Activated CD4-positive, alpha-beta T cell treated with anti-CD3 and anti-CD28 coated beads, Interleukin-2, amount 50 U/mL, for 16 hours (primary cell): ENCODE data around the gene AARS1.
"Not testable (repeated sequence)": the region's sequence is repeated elsewhere in the genome, so short reads cannot be mapped to it uniquely, and the experiment has no call there.

Source experiments
- DNase-seq: peaks from one replicate; pipeline ENCODE4 v3.0.0-alpha.2; 2020

The AARS1 gene

GRCh38 chr16:70270176-70270575 lies 19.1 kb downstream of the AARS1 start:
- no peak for DNase-seq

- no peak for DNase-seq
Measured at GRCh38 chr16:70269471-70269870, 19.8 kb downstream of the AARS1 start.

- DNase-seq, result not testable (repeated sequence)
Measured at GRCh38 chr16:70267922-70268321, 21.4 kb downstream of the AARS1 start.

- DNase-seq, result no peak
Measured at GRCh38 chr16:70267516-70267915, 21.8 kb downstream of the AARS1 start.

GRCh38 chr16:70259903-70260302 lies 29.4 kb downstream of the AARS1 start:
- not testable (repeated sequence) for DNase-seq

- DNase-seq, result no peak
Measured at GRCh38 chr16:70258946-70259345, 30.4 kb downstream of the AARS1 start.

GRCh38 chr16:70258065-70258464 lies 31.2 kb downstream of the AARS1 start:
- DNase-seq, result no peak

GRCh38 chr16:70257391-70257790 lies 31.9 kb downstream of the AARS1 start:
- no peak for DNase-seq

GRCh38 chr16:70255574-70255973 lies 33.7 kb downstream of the AARS1 start:
- no peak for DNase-seq

GRCh38 chr16:70254965-70255286 lies 34.4 kb downstream of the AARS1 start:
- no peak for DNase-seq

- DNase-seq, result no peak
Measured at GRCh38 chr16:70254180-70254964, 34.9 kb downstream of the AARS1 start.

GRCh38 chr16:70253291-70254106 lies 35.8 kb downstream of the AARS1 start:
- DNase-seq, result peak; percentile 39

GRCh38 chr16:70252355-70252988 lies 36.8 kb downstream of the AARS1 start:
- DNase-seq, result peak; percentile 18

- peak; percentile 97 for DNase-seq
Measured at GRCh38 chr16:70251629-70252354, 37.5 kb downstream of the AARS1 start, which contains the start of gene EXOSC6. Gene EXOSC6, minus strand, starts transcription at chr16:70251940. Its CDS starts 40 bp downstream, at chr16:70251900.

GRCh38 chr16:70250748-70251628 lies 38.3 kb downstream of the AARS1 start:
- DNase-seq, result peak; percentile 38

GRCh38 chr16:70249697-70250096 lies 39.6 kb downstream of the AARS1 start:
- not testable (repeated sequence) for DNase-seq

- DNase-seq, result not testable (repeated sequence)
Measured at GRCh38 chr16:70238773-70239172, 50.5 kb downstream of the AARS1 start.

- not testable (repeated sequence) for DNase-seq
Measured at GRCh38 chr16:70231831-70232230, 57.5 kb downstream of the AARS1 start.

- not testable (repeated sequence) for DNase-seq
Measured at GRCh38 chr16:70226024-70226423, 63.3 kb downstream of the AARS1 start.

GRCh38 chr16:70225430-70225829 lies 63.9 kb downstream of the AARS1 start:
- DNase-seq, result not testable (repeated sequence)

GRCh38 chr16:70224645-70225044 lies 64.7 kb downstream of the AARS1 start:
- not testable (repeated sequence) for DNase-seq
